GM18870 (cell line): Measurements from ENCODE around the gene CDC73.

Experiments
- ATAC-seq: cut with Tn5 transposase; IDR thresholded peaks from one replicate; pipeline ENCODE4 v1.9.1; 2021; ENCODE audit warnings: moderate library complexity; ENCODE audit not compliant: unreplicated experiment

Gene CDC73

DNA sequence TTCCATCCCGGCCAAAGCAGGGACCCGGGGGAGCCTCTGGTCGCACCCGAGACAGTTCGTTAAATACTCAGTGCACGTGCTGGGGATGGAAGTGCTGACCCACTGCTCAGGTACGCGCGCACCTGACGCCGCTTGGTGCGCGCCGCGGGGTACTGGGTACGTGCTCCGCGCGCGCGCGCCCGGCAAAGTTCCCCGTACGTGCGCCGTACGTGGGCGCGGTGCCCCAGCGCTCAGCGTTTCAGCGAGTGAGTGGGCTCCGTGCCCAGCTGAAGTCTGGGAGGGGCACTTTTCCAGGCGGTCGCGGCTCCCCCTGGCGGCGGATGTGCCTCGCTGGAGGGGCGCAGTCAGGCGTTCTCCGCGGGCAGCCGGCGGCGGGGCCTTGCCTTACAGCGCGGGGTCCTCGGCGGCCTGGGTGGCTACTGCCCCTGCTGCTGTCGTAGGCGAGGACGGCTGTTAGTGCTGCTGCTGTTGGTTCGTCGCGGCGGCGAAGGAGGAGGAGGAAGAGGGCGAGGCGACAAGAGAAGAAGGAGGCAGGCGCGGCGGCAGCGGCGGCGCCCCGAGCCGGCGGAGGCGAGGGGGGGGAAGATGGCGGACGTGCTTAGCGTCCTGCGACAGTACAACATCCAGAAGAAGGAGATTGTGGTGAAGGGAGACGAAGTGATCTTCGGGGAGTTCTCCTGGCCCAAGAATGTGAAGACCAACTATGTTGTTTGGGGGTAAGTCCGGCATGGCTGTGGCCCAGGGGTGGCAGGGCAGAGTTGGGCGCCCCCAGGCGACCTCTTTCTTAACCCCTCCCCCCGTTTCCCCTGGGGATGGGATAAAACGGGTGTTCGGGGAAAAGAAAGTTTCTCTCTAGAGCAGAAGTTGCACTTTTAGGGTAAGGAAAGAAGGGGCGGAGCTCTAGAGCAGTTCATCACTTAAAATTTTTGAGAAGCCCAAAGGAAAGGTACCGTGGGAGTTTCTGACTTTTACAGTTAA is at the start of gene CDC73:
TSS of gene CDC73 (plus strand) at position 416 of the 978 bp plus-strand sequence. CDS start at position 586, 170 bp downstream.
- peak; percentile 92 for ATAC-seq

DNA sequence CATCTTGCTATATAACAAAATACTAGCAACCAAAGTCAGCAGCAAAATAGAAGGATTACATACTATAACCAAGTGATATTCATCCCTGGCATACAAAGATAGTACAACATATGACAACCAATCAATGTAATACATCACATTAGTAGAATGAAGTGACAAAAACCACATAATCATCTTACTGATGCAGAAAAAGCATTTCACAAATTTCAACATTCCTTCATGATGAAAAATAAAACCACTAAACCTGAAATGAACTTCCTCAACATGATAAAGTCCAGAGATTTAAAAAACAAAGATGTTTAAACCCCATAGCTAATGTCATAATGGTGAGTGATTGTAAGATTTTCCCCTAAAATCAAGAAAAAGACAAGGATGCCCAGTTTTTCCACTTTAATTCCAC is 43.8 kb upstream of the CDC73 start:
- no peak for ATAC-seq

DNA sequence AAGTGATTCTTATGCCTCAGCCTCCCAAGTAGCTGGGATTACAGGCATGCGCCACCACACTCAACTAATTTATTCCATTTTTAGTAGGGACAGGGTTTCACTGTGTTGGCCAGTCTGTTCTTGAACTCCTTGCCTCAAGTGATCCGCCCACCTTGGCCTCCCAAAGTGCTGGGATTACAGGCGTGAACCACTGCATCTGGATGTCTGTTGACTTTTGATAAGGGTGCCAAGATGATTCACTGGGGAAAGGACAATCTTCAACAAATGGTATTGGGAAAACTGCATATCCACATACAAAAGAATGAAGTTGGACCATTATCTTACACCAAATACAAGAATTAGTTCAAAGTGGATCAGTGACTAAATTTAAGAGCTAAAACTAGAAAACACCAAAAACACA is 42.6 kb upstream of the CDC73 start:
- no peak for ATAC-seq

DNA sequence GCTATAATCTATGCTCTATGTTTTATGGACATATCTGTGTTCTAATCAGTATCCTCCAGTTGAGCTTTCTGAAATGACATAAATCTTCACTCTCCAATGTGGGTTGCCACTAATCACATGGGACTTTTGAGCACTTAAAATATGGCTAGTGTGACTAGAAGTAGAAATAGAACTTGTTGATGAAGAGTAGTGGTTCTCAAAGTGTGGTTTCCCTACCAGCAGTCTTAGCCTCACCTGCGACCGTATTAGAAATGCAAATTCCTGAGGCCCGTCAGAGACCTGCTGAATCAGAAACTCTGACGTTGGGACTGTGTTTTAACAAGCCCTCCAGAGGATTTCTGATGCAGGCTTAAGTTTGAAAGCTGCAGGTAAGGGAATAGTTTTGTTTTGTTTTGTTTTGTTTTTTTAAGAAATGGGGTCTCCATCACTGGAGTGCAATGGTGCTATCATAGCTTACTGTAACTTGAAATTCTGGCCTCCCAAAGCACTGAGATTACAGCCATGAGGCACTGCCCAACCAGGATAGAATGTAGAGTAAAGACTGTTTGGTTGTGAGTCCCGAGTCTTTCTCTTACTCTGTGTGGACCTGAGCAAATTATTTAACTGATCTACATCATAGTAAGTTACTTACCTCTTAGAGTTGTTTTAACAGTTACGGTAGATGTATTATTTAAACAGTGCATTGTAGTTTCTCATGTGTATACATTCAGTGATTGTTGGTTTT is 38.3 kb upstream of the CDC73 start:
- peak; percentile 90 for ATAC-seq

DNA sequence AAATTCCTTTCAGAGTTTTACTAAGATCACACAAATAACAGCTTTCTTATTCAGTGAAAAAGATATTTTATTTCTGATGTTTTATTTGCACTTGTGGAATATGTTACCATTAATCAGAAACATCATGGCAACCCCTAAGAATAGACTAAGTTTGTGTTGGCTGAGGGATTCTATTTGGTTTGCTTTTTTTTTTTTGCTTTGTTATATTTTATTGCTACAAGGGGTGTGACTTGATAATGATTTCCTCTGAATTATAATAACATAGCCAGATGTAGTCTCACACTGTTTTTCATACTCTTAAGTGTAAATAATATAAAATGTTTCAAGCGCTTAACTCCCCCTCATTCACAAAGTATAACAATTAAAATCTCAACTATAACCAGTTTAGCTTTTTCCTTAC is 36.6 kb upstream of the CDC73 start:
- ATAC-seq, result no peak

DNA sequence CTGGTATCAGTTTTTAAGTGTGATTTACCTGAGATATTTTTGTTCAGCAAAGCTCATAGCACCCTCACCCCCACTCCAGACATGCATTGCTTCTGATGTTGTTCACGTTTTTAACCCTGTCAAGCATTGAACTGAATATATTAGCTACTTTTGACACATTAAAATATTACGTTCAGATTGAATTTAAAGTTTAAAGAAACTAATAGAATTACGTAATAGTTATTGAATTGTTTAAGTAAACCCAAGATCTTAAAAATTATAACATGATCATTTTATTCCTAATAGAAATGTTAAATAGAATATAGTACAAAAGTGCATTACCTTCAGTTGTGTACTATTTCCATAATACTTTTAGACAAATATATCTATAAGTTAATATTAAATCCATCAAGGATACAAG is 35.5 kb upstream of the CDC73 start:
- no peak for ATAC-seq

DNA sequence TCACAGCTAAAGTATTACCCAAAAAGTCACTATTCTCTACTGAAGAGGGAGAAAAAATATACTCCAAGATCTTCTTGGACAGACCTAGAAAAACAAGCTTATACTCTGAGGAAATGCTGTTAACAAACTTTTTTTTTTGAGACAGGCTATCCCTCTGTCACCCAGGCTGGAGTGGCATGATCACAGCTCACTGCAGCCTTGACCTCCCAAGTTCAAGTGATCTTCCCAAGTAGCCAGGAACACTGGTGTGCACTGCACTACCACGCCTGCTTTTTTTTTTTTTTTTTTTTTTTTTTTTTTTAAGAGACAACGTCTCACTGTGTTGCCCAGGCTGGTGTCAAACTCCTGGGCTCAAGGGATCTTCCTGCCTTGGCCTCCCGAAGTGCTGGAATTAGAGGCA is 33.9 kb upstream of the CDC73 start:
- ATAC-seq, result no peak

DNA sequence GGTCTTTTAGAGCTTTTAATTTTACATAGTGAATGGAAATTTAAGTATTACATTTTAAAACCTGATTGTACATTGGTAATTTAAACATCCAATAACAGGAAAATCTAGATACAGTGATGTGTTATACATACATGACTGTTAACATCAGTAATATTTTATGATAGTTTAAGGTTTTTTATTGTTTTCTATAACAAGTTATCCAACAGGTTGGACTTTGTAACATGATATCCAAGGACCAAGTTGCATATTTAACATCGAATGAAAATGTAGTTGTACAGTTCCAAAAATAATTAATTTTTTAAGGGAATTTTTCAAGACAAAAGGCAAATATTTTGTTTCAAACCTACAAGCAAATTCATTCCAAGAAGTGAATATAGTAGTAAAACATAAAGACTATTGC is 31.0 kb upstream of the CDC73 start:
- no peak for ATAC-seq

DNA sequence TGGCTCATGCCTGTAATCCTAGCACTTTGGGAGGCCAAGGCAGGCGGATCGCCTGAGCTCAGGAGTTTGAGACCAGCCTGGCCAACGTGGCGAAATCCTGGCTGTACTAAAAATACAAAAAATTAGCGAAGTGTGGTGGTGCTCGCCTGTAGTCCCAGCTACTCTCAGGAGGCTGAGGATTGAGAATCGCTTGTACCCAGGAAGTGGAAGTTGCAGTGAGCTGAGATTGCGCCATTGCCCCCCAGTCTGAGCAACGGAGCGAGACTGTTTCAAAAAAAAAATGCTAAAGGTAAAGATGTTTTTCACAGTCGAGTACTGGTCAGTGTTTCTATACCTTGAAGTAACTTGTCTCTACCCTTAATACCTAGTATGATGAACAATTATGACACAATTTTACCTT is 27.7 kb upstream of the CDC73 start:
- ATAC-seq, result no peak

DNA sequence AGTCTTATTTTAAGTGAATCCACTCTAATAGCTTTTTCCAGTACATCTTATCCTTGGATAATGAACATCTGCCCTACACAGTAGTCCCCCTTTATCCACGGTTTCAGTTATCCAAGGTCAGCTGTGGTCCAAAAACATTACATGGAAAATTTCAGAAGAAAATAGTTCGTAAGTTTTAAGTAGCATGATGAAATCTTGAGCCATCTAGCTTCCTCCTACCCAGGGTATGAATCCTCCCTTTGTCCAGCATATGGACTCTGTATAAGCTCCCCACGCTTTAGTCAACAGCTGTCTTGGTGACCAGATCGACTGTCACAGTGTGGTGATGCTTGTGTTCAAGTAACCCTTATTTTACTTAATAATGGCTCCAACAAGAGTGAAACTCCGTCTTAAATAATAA is 19.2 kb upstream of the CDC73 start:
- ATAC-seq, result no peak

DNA sequence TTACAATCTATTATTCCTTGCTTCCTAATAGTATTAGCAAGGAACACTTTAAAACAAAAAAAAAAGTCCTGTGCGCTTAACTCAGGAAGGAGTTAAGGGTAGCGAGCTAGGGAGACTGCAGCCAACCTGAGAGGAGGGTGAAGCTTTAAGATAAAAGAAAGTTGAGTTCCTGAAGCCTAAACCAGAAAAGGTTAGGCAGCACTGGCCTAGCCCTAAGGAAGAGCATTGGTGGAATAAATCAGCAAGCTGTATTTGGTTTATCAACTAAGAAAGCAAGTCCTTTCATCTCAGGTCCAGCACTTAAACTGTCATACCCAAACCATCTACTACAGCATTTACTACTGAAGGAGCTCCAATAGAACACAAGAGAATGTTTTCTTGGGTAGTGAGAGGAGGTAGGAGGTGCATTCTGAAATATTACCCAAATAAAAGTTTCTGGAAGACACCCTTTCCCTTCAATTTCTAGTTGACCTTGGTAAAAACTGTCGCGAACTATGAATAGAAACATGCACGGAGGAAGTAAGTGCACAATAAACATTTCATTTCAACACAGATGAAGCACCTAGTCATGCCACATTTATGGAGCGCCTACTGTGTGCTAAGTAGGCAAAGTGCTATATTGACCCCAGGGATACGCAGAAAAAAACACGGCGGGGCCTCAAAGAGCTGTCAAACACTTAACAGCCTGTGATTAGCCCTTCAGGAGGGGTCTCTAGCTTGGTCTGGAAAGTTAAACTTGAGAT is 17.9 kb upstream of the CDC73 start:
- no peak for ATAC-seq

DNA sequence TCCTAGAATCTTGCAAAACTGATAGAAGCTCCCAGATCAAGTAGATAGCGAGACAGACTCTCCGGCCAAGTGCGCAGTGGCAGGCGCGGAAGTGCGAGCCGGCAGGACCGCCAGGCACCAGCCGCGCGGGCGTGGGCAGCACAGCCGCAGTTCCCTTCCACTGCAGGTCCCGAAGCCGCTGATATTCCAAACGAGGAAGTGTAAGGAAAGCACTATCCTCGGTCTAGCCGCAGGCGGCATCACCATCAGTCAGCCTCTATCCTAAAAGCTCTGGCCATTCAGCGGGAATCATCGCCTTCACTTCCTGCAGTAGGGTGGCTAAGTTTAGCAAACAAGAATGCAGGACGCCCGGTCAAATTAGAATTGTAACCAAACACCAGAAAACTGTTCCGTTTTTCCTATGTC is 17.3 kb upstream of the CDC73 start:
- ATAC-seq, result peak; percentile 21

DNA sequence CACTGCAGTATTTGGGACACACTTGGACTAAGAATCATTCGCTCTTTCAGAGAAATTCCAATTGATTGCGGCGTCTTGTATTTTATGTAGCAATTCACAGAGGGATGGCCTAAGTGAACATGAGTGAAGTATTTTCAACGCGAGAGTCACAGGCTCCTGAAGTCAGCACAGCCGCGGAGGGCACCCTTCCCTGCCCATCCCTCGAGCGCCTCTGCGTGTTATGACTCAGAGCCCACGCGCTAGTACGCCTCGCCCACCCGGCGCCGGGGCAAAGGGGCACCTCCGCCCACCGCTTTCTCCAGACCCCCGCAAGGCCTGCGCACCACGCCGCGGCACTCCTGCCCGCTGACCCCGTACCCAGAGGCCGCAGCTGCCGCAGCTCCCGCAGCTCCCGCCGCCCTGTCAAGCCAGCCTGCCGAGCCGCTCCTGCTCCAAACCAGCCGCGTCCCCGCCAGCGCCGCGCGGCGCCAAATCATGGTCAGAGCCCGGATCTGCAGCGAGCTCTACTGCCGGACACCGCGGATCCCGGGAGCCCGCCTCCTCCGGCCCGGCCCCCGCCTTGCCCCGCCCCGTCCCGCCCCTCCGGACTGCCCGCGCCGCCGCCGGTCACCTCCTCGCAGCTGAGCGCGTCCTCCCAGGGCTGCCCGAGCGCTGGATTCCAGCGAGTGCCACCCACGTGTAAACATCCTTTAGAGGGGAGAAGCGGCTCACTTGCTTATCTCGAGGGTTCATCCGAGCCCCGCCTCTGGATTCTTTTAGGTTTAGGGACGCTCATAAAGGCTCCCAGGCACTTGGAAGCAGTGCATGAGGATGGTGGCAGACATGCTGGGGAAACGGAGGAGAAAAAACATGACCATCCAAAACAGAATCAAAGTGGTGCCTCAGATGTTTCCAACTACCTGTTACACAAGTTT is 16.7 kb upstream of the CDC73 start, which contains the start of gene GLRX2:
TSS of gene GLRX2 (minus strand) at position 508 of the 914 bp plus-strand sequence. CDS start at position 476, 32 bp downstream.
- ATAC-seq, result peak; percentile 78

DNA sequence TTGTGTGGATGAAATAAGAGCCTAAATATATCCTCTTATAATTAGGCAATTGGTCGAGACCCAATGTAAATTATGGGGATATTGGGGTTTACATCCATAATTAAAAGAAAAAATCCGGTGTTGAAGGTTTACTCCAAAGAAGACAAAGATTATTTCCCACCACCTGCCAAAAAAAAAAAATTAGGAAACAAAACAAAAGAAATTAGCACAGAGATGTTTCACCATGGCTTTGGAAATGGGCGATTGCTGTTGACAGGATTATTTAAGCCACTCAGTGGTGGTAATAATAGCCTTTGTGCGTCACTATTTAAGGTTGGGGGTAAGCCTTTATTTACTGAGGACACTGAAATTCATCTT is 16.0 kb upstream of the CDC73 start:
- no peak for ATAC-seq

DNA sequence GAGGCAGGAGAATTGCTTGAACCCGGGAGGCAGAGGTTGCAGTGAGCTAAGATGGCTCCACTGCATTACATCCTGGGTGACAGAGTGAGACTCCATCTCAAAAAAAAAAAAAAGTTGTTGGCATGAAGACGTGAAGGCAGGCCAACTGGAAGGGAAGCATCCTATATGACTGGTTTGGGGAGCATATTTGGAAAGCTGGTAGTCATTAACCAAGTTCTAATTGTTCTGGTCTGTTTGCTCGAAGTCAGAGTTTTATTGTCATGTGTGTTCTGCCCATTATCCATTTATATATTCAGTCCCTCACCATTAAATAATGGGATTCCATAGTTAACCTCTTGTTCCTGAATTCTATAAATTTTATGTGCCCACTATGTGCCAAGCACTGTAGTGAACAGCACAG is 13.4 kb upstream of the CDC73 start:
- no peak for ATAC-seq

DNA sequence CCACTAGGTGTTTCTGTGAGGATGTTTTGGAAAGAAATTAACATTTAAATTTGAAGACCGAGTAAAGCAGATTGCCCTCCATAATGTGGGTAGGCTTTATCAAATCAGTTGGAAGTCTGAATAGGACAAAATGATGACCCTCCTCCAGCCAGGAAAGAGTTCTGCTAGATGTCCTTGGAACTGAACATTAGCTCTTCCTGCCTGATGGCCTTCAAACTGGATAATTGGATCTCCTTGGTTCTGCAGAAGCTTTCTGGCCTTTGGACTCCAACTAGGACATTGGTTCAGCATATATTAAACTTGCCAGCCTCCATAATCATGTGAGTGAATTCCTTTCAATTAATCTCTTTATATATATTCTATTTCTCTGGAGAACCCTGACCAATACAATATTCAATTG is 12.2 kb upstream of the CDC73 start:
- ATAC-seq, result no peak

DNA sequence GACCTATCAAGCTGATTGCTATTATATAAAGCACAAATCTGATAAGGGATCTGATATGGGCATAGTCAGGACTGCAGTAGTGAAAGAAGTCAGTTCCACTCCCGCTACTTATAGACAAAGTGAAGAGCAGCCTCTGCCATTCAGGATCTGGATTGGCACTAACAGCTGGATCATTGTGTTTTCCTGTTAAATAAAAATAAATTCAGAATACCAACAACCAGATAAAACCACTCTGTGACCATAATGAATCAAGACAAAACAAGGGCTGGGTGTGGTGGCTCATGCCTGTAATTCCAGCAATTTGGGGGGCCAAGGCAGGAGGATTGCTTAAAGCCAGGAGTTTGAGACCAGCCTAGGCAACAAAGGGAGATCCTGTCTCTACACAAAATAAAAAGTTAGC is 11.6 kb upstream of the CDC73 start:
- ATAC-seq, result no peak

DNA sequence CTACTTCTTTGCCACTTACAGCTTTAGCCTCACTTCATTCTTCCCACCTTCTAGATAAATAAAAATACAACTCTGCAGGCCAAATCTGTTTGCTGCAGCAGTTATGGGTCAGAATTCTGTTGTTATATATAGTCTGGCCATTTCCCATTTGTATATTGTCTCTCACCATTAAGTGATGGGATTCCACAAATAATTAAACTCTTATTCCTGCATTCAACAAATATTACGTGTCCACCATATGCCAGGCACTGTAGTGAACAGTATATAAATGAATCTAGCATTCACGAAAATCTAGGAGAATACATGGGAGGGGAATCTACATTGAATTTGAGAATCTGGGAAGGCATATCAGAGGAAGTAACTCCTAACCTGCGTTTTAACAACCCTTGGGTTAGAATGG is 11.0 kb upstream of the CDC73 start:
- ATAC-seq, result no peak

DNA sequence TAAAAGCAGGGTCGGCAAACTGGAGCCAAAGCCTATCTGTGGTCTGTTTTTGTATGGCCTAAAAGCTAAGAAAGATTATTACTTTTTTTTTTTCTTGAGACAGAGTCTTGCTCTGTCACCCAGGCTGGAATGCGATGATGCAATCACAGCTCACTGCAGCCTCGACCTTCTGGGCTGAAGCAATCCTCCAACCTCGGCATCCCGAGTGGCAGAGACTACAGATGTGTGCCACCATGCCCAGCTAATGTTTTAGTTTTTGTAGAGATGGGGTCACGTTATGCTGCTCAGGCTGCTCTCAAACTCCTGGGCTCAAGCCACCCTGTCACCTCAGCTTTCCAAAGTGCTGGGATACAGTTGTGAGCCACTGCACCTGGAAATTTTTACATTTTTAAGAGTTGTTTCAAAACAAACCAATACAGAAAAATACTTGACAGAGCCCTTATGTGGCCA is 10.2 kb upstream of the CDC73 start:
- ATAC-seq, result peak; percentile 5
